HG03460 (cell line): ENCODE measurements around the gene MRPL54.

Source experiments
- ATAC-seq: cut with Tn5 transposase; IDR thresholded peaks from one replicate; pipeline ENCODE4 v1.9.1; 2021; ENCODE audit not compliant: unreplicated experiment

The MRPL54 gene

DNA sequence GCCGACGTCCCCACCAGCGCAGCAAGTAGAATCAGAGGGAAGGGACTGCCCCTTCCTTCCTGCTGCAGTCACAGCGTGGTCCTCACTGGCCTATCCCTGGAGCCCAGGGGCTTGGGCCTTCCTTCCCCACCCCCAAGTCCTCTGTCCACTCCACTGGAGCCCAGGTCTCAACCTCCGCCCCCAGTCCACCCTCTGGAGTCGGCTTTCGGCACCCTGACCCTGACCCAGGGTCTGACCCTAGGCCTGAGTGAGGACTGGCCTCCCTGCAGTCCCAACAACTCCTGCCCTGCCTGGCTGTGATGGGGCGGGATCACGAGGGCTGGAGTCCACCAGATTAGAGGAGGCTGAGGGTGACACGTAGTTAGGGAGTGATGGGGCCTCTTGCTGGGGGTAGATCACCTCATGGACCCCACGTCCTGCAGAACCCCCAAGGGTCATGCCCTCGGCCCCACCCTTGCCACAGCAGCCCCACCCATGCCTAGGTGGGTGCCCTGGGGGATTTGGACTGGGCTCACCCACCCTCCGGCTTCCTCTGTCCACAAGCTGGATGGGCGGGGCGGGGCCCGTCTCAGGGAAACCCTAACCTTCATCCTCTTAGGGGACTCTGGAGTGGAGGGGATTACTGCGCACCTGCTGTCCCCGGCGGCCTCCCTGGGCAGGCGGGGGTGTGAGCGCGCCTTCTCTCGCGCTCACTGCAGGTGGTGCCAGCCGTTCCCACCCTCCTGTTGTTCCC, 5.7 kb downstream of the MRPL54 start:
- no peak for ATAC-seq

DNA sequence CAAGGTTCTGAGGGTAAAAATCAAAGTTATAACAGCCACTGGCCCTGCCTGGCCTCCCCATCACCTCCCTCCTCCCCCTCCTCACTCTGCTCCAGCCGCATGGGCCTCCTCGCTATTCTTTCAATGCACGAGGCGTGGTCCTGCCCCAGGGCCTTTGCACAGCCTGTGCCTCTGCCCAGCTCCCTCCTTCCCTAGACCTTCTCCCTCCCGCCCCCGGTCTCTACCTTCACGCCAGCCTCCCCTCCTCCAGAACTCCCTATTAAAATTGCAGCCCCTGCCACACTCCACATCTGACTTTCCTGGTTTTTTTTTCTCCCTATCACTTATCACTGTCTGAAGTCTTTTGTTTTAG, 6.2 kb downstream of the MRPL54 start:
- ATAC-seq, result no peak

DNA sequence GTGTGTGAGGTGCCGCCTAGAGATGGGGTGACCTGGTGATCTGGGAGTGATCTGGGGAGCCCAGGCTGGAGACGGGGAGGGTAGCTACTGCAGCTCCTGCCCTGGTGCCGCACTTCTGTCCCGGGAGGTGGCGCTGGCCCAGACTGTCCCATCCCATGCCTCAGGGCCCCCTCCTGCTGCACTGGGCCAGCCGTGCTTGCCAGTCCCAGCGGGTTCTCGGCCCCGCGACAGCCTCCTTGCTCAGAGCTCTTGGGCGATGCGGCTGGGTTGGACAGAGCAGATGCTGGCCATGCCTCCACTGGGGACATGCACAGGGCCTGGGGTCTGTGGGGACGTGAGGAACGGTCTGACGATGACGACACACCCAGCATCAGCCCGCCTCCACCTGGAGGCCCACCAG, 7.0 kb downstream of the MRPL54 start:
- ATAC-seq, result no peak

DNA sequence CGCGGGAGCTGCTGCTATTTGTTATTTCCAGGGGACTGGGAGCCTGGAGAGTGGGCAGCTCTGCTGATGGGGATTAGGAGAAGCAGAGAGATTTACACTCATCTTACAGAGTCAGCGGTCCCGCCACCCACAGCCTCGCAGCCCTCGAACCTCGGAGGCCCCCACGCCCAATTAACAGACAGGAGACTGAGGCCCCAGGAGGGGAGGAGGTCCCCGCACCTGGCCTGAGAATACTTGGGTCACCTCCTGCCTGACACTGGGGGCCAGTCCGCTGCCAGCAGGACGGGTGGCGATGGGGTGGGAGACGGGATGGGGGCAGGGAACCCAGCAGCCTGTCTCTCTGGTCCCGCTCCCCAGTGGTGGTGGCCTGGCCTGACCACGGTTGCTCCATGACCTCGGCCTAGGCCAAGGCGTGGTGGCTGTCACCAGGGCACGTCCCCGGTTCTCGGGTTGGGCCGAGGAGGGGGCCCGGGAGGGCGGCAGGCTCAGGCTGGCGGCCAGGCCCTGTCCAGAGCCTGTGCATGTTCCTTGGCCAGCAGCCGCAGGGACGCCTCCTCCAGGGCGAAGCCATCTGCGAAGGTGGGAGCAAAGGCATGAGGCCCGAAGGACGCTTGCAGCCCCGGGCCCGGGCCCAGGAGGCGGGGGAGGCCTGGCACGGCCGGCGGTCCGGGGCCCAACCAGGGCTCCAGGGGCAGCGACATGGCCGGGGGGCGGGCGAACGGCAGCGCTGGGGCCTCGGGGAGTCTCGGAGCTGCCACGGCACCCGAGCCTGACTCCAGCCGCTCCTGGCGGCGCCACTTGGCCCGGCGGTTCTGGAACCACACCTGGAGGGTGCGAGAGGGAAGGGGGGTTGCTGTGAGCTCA, 7.9 kb downstream of the MRPL54 start:
- ATAC-seq, result no peak

DNA sequence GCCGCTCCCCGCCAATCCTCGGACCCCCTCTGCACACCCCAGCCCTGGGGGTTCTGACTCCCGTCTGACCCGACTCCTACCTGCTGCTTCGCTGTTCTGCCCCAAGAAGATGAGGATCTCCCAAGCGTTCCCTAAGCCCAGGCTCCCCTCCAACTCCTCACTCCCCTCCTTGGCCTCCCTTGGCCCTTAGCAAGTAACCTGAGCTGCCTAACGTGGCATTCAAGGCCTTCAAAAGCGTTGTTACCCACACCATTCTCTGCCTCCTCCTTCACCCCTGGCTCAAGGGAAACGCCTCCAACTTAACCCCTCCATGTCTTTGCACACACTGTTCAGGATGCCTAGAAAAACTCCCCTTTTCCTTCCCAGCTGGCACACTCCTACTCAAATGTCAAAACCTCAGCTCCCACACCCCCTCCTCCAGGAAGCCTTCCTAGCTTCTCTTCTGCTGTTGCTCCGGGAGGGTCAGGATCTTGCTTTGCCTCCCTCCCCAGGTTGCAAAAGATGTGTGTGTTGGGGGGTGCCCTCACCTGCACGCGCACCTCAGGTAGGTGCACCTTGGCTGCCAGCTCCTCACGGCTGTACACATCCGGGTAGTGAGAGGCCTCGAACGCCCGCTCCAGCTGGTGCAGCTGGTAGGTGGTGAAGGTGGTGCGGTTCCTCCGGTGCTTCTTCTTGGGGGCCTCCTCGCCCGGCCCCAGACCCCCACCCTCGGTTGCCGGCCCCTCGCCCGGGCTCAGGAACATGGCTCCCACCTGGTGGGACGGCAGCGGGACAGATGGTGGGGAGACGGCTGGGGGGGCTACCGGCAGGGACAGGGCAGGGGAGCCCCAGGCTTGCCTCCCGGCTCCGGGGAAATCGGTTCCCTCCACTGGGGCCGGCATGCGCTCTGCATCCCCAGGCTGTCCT, 8.8 kb downstream of the MRPL54 start:
- ATAC-seq, result no peak

DNA sequence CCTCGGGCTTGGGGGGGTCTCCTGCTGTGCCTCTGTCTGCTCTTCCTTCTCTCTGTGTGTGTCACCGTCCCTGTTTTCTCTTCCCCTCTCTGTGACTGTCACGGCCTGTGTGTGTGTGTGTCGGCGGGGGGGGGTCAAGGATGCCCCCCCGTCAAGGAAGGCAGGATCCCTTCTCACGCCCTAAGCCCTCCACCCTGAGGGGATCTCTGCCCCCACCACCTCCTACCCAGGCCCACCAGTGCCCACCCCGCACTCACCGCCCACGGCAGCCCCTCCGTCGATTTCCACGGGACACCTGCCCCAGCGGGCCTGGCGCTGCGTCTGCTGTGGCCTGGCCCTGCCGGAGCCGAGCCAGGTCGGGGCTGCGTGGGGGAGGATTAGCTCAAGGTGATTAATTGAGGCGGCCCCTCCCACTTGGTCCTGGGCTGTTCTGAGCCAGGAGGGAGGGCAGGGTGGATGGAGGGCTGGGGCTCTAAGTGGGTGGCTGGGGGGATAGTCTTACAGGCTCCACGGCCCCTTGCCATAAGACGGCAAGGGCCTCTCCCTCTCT, 9.5 kb downstream of the MRPL54 start, which contains the start of gene RAX2:
RAX2 (minus strand) TSS at position 323 of the 550 bp plus-strand sequence. CDS start 486 bp downstream, outside the sequence.
- ATAC-seq, result no peak

DNA sequence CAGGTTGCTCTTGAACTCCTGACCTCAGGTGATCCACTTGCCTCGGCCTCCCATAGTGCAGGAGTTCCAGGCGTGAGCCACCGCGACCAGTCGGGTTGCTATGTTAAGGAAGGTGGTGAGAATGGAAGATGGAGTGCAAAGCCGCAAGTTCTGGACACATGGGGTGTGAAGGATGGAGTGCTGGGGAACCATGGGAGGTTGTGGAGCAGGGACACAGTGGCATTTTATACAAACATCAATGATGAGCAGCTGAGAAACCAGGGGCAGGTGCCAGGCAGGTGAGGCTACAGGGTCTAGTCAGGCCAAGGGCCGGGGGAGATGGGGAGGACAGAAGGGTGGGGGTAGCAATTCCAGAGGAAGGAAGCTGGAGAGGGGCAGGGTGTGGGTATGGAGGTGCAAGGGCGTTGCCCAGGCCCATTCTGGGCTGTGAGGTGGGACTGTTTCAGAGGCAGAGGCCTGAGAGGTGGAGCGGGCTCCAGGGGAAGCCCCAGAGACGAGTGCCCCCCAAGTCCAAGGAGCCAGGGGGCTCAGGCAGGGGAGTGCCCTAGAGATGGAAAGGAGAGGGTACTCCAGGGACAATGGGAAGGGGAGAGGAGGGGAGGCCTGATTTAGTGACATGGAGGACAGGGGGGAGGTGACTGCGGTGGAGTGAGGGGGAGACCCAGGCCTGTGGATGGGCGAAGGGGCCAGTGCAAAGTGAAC, 11.5 kb downstream of the MRPL54 start:
- ATAC-seq, result no peak

DNA sequence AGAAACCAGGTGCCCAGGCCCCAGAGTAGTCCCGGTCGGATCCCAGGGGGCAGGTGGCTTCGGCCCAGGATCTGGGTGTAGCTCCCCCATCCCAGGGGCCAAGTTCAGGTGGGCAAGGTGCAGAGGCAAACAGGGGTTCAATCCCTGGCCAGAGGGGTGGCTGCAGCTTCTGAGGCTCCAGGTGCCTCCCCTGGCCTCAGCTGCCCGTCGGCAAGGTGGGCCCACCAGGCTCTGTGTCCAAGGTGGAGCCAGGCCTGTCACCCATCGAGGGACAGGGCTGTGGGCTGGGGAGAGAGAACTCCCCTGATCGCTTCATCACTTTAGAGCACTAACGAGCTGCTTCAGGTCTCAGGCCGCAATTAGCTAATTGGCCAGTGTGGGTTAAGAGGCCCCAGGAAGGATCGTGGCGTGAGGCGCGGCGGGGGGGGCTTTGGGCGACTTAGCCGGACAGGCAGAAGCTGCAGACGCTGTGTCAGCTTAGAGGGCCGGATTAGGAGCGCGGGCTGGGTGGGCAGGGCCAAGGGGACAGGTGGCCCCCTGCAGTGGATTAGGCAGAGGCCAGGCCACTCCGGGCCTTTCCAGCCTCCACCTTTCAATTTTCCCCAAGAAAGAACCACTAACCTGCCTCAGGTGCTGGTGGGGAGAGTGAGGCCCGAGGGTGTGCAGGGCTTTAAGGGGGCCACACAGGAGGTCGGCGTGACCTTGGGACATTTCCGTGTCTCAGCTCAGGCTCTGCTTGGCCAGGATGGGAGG, 12.3 kb downstream of the MRPL54 start:
- ATAC-seq, result no peak

DNA sequence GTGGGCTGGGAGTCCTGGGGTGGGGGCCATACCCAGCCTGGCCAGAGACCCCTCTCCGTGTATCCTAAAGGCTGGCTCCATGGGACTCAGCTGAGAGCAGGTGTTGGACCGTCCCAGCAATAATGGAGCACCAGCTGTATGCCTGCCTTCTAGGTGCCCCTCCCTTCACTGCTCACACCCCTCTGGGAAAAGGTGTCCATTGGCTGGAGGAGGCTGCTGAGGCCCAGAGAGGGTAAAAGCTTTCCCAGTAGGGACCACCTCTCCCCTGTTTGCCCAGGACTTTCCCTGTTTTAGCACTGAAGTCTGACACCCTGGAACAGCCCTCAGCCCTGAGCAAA, 12.9 kb downstream of the MRPL54 start:
- ATAC-seq, result no peak

DNA sequence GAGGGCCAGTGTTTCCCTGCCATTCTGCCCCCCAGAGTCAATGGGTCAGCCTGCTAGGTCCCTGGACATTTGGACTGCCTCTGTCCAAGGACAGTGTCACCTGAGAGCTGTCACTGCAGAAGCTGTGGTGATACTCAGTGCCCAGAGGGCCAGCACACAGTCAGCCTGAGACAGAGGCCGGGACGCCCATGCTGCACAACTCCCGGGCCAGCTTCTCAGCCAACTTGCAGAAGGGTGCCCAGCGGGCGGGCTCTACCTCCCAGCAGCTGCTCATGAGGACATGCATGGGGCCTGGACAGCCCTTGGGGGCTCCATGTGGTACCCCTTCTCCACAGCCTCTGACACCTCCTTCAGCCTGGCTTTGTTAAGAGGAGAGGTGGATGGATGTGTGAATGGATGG, 13.3 kb downstream of the MRPL54 start:
- no peak for ATAC-seq

DNA sequence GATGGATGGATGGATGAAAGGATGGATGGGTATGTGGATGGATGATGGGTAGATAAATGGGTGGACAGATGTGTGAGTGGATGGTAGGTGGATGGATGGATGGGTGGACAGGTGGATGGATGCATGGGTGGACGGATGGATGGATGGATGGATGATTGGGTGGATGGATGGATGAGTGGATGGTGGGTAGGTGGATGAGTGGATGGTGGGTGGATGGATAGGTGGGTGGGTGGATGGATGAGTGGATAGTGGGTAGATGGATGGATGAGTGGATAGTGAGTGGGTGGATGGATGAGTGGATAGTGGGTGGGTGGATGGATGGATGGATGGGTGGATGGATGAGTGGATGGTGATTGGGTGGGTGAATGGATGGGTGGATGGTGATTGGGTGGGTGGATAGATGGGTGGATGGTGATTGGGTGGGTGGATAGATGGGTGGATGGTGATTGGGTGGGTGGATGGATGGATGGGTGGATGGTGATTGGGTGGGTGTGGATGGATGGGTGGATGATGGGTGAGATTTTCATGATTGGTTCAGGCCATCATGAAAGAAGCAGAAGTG, 14.1 kb downstream of the MRPL54 start:
- no peak for ATAC-seq

DNA sequence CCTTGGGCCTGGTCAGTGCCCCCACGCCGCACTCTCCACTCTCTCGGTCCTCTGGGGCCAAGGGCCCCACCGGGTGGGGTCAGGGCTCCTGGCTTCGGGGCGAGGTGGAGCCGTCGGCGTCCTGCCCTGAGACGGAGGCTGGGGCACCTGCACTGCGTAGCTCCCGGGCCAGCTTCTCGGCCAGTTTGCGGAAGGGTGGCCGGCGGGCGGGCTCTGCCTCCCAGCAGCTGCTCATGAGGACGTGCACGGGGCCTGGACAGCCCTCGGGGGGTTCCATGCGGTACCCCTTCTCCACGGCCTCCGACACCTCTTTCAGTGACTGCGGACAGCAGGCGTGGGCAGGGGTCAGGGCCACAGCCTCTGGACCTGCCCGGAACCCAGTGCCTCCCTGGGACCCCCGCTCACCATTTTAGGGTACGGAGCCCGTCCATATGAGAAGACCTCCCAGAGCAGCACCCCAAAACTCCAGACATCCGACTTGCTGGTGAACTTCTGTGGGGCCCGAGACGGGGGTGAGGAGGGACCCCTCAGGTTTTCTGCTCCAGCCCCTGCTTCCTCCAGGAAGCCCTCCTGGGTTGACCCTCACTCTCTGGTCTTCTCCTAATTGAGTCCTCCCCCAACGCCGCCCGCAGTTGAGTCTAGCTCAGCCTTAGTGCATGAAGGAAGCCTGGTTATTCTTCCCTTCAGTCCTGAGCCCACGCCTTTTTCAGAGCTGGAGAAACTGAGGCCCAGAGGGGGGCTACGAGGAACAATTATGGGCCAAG, 15.8 kb downstream of the MRPL54 start:
- ATAC-seq, result no peak

DNA sequence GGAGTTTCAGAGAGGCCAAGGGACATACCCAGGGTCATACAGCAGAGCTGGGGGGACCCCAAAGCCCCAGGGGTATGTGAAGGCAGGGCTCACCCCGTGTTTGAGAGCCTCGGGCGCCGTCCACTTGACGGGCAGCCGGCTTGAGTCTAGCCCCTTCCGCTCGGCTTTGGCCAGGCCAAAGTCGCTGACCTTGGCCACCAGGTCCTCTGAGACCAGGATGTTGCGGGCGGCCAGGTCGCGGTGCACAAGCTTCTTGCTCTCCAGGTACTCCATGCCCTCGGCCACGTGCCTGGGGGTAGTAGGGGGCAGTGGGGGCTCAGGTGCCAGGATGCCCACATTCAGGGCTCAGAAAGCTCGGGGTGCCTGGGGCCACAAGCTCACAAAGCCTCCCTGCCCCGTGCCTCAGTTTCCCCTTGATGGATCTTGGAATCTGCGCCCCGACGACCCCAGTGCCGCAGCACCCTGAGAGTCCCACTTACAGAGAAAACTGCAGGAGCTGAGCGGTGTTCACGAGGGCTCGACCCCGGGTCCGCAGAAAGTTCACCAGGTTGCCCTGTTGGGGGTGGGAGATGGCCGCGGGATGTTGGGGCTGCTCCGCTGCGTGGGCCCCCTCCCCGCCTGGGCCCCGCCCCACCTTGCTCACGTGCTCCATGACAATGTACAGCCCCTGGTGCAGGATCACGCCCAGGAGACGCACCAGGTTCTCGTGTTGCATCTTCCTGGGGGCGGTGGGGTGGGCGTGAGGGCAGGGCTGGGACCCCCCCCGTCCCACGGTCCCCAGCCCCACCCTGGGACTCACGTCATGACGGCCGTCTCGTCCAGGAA, 16.6 kb downstream of the MRPL54 start:
- ATAC-seq, result no peak

DNA sequence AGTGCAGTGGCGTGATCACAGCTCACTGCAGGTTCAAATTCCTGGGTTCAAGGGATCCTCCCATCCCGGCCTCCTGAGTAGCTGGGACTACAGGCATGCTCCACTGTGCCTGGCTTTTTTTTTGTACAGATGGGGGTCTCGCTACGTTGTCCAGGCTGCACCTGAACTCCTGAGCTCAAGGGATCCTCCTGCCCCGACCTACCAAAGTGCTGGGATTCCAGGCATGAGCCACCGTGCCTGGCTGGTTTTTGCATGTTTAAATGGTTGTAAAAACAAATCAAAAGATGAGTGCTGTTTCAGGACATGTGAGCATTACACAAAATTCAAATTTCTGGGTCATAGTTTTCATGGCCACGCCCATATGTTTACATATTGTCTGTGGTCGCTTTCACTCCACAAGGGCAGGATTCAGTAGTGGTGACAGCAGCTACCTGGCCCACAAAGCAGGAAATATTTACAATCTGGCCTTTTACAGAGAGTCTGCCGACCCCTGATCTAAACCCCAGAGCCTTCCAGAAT, 18.4 kb downstream of the MRPL54 start:
- no peak for ATAC-seq

DNA sequence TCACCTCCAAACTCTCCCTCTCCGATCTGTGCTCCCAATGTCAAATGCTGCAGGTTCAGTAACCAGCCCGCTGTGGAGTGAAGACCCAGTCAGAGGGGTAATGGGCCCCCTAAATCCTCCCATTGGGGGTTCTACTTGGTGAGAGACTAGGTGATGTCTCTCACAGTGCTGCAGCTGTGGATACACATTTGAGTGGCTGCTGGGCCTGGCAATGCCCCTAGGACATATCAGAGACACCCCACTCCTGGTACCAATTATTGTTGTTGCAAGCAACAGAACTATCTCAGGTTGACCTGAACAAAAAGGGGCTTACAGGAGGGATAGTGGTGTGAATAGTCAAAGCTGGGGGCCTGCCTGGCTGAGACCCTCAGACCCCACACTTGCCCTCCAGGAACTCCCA, 19.1 kb downstream of the MRPL54 start:
- no peak for ATAC-seq

DNA sequence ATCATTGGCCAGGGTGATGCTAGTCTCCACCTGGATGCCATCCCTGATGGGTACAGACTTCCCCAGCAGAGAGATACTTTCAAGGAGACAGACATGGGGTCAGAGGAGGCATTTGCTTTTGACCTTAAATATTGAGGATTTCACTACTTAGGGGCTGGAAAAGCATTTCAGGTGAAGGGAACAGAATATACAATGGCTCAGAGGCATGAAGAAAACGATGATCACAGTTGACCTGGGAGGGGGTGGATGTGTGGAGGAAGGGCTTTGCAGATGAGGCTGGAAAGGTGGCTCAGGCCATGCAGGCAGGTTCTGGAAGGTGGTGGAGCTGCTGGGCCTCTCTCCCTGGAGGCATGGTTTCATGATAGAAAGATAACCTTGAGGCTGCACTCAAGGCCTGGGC, 19.8 kb downstream of the MRPL54 start:
- no peak for ATAC-seq

DNA sequence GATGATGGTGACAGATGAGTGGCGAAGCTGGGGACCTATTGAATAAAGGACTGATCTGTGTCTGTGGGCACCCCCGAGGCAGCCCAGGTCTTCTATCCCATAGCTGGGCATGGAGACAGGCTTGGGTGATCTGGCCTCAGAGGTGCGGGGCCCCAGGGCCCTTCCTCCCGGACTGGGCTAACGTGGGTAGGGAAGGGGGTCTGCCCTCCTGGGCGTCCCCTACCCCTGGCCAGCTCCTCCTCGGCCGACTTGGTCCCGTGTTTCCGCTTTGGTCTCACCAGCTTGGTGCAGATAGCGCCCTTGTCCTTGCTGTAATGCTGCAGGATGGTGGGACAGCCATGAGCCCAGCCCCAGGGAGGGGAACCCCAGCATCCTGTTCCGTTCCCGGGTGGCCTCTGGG, 20.4 kb downstream of the MRPL54 start:
- no peak for ATAC-seq
